OCI-LY3 (cell line): Measurements from ENCODE around the gene OTULINL.
A peak's percentile ranks its signal among the peaks of the same experiment; 100 is the strongest.

ENCODE experiments used
- H2AFZ ChIP-seq: fragments of 200-600, 300-600 bp; shearing (Covaris generic); 2 replicates; pipeline ENCODE4 v1.6.0; 2014; ENCODE audit warnings: antibody characterized with exemption, low read depth, low read length
- H3K27ac ChIP-seq: fragments of 200-600, 300-600 bp; sonication (generic); 2 replicates; pipeline ENCODE4 v1.5.1; 2014; ENCODE audit warnings: mild to moderate bottlenecking, low read length, moderate library complexity, mixed read lengths
- H3K27me3 ChIP-seq: fragments of 200-600, 300-600 bp; sonication (generic); 2 replicates; pipeline ENCODE4 v1.6.1; 2014; ENCODE audit warnings: low read depth, low read length, mixed read lengths
- H3K36me3 ChIP-seq: fragments of 200-600, 300-600 bp; sonication (generic); replicated peaks from 2 replicates; pipeline ENCODE3; 2014; ENCODE audit warnings: low read depth, low read length, mixed read lengths
- H3K4me1 ChIP-seq: fragments of 300-600, 200-600 bp; sonication (generic); 2 replicates; pipeline ENCODE4 v1.6.1; 2014; ENCODE audit warnings: low read length, mixed read lengths
- H3K4me2 ChIP-seq: fragments of 200-600, 300-600 bp; sonication (generic); 2 replicates; pipeline ENCODE4 v1.6.1; 2014; ENCODE audit warnings: low read length, mixed read lengths
- H3K4me3 ChIP-seq: fragments of 300-600, 200-600 bp; sonication (generic); 2 replicates; pipeline ENCODE4 v1.5.1; 2014; ENCODE audit warnings: antibody characterized with exemption, mild to moderate bottlenecking, low read length, moderate library complexity
- H3K79me2 ChIP-seq: fragments of 300-600, 200-600 bp; shearing (Covaris generic); 2 replicates; pipeline ENCODE4 v1.6.1; 2014; ENCODE audit warnings: mild to moderate bottlenecking, low read length, mixed read lengths
- H3K9ac ChIP-seq: fragments of 300-600, 200-600 bp; shearing (Covaris generic); 2 replicates; pipeline ENCODE4 v1.6.0; 2014; ENCODE audit warnings: mild to moderate bottlenecking, low read length, moderate library complexity
- H3K9me3 ChIP-seq: fragments of 200-600, 300-600 bp; shearing (Covaris generic); 2 replicates; pipeline ENCODE4 v1.6.1; 2014; ENCODE audit warnings: low read length, mixed read lengths; ENCODE audit not compliant: insufficient read depth
- H4K20me1 ChIP-seq: fragments of 200-600, 300-600 bp; sonication (generic); 2 replicates; pipeline ENCODE4 v1.6.1; 2016; ENCODE audit warnings: low read length, mixed read lengths; ENCODE audit not compliant: insufficient read depth
- EZH2phosphoT487 ChIP-seq: fragments of 200-600 bp; shearing (Covaris generic); IDR thresholded peaks from 2 replicates; pipeline ENCODE4 v1.6.1; 2018; ENCODE audit warnings: antibody characterized with exemption, mixed run types, low read depth
- TF ChIP-seq, protein P1 (sequence below): fragments of 200-600, 300-600 bp; sonication (generic); IDR thresholded peaks from 2 replicates; pipeline ENCODE4 v1.5.1; 2014; ENCODE audit warnings: antibody characterized with exemption, low read length, low read depth

Gene OTULINL

DNA sequence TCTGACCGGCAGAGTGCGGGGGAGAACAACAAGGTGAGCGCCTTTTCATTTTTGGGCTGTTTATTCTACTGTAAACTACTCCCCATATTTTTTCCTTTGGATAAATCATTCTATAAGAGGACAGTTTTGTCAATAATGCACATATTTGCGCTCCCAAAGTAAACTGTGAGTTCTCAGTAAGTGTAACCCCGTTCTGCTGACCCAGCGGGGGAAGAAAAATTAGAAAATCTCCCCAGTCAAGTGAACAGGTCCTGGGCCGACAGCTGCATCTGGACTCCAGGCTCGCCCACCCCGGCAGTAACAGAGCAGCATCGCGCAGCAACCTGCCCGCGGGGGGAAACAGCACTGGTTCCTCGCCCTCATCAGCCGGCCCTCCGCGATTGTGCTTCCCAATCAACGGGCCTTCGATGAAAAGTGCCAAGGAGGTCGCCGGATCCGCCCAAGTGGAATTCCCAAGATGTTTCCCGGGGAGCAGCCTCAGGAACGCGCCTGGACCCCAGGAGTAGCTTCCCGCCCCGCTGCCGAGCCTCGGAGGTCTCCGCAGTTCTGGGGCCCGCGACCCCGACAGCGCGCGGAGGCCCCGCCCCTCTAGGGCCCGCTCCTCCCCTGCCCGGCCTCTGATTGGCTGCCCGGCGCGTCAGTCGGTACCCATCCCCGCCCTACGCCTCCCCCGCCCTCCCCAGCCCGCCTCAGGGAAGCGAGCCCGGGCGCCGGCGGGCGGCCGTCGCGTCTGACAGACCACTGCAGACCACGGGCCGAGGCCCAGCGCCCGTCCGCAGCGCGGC is at the start of gene OTULINL:
Gene OTULINL (plus strand): TSS at position 687 of the 785 bp plus-strand sequence. CDS start 103 bp downstream, outside the sequence.
- Histone ChIP-seq H3K36me3 (peaks cover 10% of the 10 kb centered on the region), H3K27ac (no peak within 1 kb of the TSS), H3K79me2 (no peaks in the 10 kb centered on the region), H3K4me2 (peak within 1 kb of the TSS; percentile 83), H3K4me3 (peak within 1 kb of the TSS; percentile 78), H3K4me1 (peaks cover 2% of the 10 kb centered on the region; the same call in 1 of the 2 replicates), H4K20me1 (no peaks in the 10 kb centered on the region), H2AFZ (peak within 1 kb of the TSS; percentile 54; the same call in 1 of the 2 replicates), H3K27me3 (no peaks in the 10 kb centered on the region), H3K9me3 (no peaks in the 10 kb centered on the region), H3K9ac (peak within 1 kb of the TSS; percentile 59)
- TF ChIP-seq, protein P1, sequence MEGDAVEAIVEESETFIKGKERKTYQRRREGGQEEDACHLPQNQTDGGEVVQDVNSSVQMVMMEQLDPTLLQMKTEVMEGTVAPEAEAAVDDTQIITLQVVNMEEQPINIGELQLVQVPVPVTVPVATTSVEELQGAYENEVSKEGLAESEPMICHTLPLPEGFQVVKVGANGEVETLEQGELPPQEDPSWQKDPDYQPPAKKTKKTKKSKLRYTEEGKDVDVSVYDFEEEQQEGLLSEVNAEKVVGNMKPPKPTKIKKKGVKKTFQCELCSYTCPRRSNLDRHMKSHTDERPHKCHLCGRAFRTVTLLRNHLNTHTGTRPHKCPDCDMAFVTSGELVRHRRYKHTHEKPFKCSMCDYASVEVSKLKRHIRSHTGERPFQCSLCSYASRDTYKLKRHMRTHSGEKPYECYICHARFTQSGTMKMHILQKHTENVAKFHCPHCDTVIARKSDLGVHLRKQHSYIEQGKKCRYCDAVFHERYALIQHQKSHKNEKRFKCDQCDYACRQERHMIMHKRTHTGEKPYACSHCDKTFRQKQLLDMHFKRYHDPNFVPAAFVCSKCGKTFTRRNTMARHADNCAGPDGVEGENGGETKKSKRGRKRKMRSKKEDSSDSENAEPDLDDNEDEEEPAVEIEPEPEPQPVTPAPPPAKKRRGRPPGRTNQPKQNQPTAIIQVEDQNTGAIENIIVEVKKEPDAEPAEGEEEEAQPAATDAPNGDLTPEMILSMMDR = no peak
- no peak for TF ChIP-seq EZH2phosphoT487

DNA sequence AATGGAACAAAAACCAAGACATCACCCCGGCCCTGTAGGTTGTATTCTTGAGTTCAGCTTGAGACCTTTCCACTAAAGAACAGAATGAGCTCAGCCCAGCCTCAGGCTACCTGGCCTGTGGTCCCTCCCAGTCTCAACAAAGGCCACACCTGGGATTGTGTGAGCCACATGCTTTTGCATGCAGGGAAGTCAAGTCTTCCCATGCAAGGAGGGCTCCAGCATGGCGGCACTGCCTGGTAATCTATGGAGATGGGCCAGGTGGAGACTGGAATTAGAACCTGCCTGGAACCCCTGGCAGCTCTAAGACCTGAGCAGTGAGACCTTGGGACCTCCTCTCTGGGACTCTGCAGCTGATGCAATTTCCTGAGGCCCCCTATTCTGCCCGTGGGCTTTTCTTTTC is 49.4 kb upstream of the OTULINL start:
- TF ChIP-seq EZH2phosphoT487 = no peak
- TF ChIP-seq, protein P1 = no peak
- no peaks in the 10 kb centered on the region for H3K27me3 ChIP-seq
- H3K4me3 ChIP-seq = no peak overlapping the region
- no peaks in the 10 kb centered on the region for H3K79me2 ChIP-seq
- H3K36me3 ChIP-seq = no peaks in the 10 kb centered on the region
- H3K9ac ChIP-seq = no peak overlapping the region
- H3K4me2 ChIP-seq = no peak overlapping the region
- no peaks in the 10 kb centered on the region for H3K9me3 ChIP-seq
- no peak overlapping the region for H2AFZ ChIP-seq
- H4K20me1 ChIP-seq = no peaks in the 10 kb centered on the region
- no peaks in the 10 kb centered on the region for H3K4me1 ChIP-seq
- H3K27ac ChIP-seq = no peak overlapping the region

DNA sequence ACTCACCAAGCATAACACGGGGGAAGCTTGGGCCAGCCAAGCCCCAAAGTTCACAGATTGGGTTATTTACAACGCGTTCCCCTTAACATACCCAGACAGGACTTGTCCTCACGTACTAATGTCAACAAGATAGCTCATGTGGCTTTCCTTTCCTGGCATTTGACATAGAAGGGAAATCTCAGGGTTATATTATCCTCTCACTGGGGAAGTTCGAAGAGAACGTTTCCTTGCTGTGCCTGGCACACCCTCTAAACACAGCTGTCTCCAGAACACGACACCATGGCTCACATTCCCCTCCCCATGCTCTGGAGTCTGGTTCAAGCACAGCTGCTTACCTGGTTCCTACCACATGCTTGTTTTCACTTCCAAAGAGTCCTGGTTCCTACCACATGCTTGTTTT is 46.8 kb upstream of the OTULINL start:
- Histone ChIP-seq H4K20me1 (no peaks in the 10 kb centered on the region), H3K9me3 (no peaks in the 10 kb centered on the region), H3K27me3 (no peaks in the 10 kb centered on the region), H3K4me3 (no peak overlapping the region), H3K4me2 (no peak overlapping the region), H3K27ac (no peak overlapping the region), H3K9ac (no peak overlapping the region), H3K36me3 (no peaks in the 10 kb centered on the region), H3K4me1 (no peaks in the 10 kb centered on the region), H3K79me2 (no peaks in the 10 kb centered on the region), H2AFZ (no peak overlapping the region)
- TF ChIP-seq, protein P1 = no peak

DNA sequence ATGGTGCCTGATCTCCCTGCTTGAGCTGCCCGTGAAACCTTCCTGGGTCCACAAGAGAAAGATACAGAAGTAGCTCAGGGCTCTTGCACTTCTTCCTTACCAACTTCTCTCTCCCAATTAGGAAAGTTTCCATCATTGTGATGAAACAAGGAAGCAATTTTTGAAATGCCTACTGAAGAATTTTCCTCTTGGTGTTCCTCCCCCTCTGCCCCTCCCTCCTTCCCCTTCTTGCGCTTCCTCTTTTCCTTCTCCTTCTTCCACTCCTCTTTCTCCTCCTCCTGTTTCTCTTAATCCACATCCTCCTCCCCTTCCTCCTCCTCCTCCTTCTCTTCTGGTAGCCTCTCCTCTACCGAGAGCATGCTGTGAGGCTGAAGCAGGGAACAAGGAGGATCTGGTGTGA is 36.3 kb upstream of the OTULINL start:
- no peak overlapping the region for H3K4me3 ChIP-seq
- no peaks in the 10 kb centered on the region for H3K36me3 ChIP-seq
- H2AFZ ChIP-seq = no peak overlapping the region
- no peak overlapping the region for H3K9ac ChIP-seq
- no peaks in the 10 kb centered on the region for H3K79me2 ChIP-seq
- no peak for TF ChIP-seq EZH2phosphoT487
- TF ChIP-seq, protein P1 = no peak
- H3K27ac ChIP-seq = no peak overlapping the region
- no peaks in the 10 kb centered on the region for H3K27me3 ChIP-seq
- H3K4me2 ChIP-seq = no peak overlapping the region
- H4K20me1 ChIP-seq = no peaks in the 10 kb centered on the region
- no peaks in the 10 kb centered on the region for H3K4me1 ChIP-seq
- H3K9me3 ChIP-seq = no peaks in the 10 kb centered on the region
